B cell (primary cell): ENCODE results near the gene ANAPC2. TPM values are rescaled to one million over a fixed set of nuclear protein-coding genes. Genes with fewer than 3 reads are reported as not detected.
A peak's percentile ranks its signal among the peaks of the same experiment; 100 is the strongest.

Experiments
- ATAC-seq: fragments of 200-7000 bp; cut with Tn5 transposase; one replicate; pipeline ENCODE4 v1.10.0; 2021; ENCODE audit warnings: low read depth, mild to moderate bottlenecking, moderate number of reproducible peaks, moderate library complexity
- CTCF ChIA-PET: fragments of 350-600 bp; sonication (Branson Sonifier 250); formaldehyde crosslinking; loops from one replicate; lab custom pipeline; 2021; ENCODE audit warnings: antibody characterized with exemption, inconsistent platforms; lab: Charles Lee
- POLR2A ChIA-PET: fragments of 350-600 bp; sonication (Branson Sonifier 250); formaldehyde crosslinking; loops from one replicate; lab custom pipeline; 2021; ENCODE audit warnings: antibody characterized with exemption; lab: Charles Lee
- DNase-seq: peaks from one replicate; pipeline ENCODE4 v3.0.0; 2013
- H2AFZ ChIP-seq: 2 replicates; pipeline ENCODE4 v1.6.1; 2012; ENCODE audit warnings: mild to moderate bottlenecking, low read depth, low read length; ENCODE audit not compliant: insufficient read depth, poor library complexity, severe bottlenecking
- H3K27ac ChIP-seq, 2 donors: 1 replicate in 1 of 2; 2 replicates in 1 of 2; pipeline ENCODE4 v1.5.1; 2012 to 2013; ENCODE audit warnings: low read length in 2 of 2, mild to moderate bottlenecking in 2 of 2, moderate library complexity in 1 of 2
- H3K27me3 ChIP-seq, 4 experiments: fragments of 200-600 bp in 1 of 4; sonication (generic) in 1 of 4; replicated peaks in 1 of 4; 1 replicate in 2 of 4; 2 replicates in 2 of 4; pipeline versions ENCODE4 v1.6.1 to v1.7.0; 2013 to 2016; ENCODE audit warnings: low read length in 3 of 4, mild to moderate bottlenecking in 2 of 4, mixed read lengths in 1 of 4, moderate library complexity in 1 of 4; ENCODE audit not compliant: insufficient read depth in 4 of 4, control insufficient read depth in 3 of 4; ENCODE audit errors: control extremely low read depth in 1 of 4
- H3K36me3 ChIP-seq, 2 experiments: replicated peaks in 1 of 2; 1 replicate in 1 of 2; 2 replicates in 1 of 2; pipeline versions ENCODE4 v1.6.1 to v1.7.1; 2013; ENCODE audit warnings: low read length in 1 of 2; ENCODE audit not compliant: insufficient read depth in 2 of 2, control insufficient read depth in 1 of 2; ENCODE audit errors: control extremely low read depth in 1 of 2, extremely low read depth in 1 of 2
- H3K4me1 ChIP-seq, 2 donors: fragments of 200-600 bp in 1 of 2; sonication (generic) in 1 of 2; 1 replicate in 1 of 2; 2 replicates in 1 of 2; pipeline versions ENCODE4 v1.5.1 to v1.6.1; 2013 to 2017; ENCODE audit warnings: low read length in 2 of 2; ENCODE audit not compliant: control insufficient read depth in 2 of 2, insufficient read depth in 2 of 2
- H3K4me2 ChIP-seq: replicated peaks from 2 replicates; pipeline ENCODE3; 2012; ENCODE audit warnings: mild to moderate bottlenecking, low read depth, low read length; ENCODE audit not compliant: poor library complexity, severe bottlenecking
- H3K4me3 ChIP-seq, 5 experiments: fragments of 200-600 bp in 1 of 5; sonication (generic) in 1 of 5; 1 replicate in 3 of 5; 2 replicates in 2 of 5; pipeline versions ENCODE4 v1.5.1 to v1.7.0; 2011 to 2016; ENCODE audit warnings: low read length in 4 of 5, mild to moderate bottlenecking in 4 of 5, low read depth in 2 of 5, control low read depth in 1 of 5, moderate library complexity in 1 of 5; ENCODE audit not compliant: insufficient read depth in 1 of 5; ENCODE audit errors: control extremely low read depth in 1 of 5, extremely low read depth in 1 of 5
- H3K79me2 ChIP-seq: fragments of 200-600 bp; sonication (generic); one replicate; pipeline ENCODE4 v1.6.0; 2016; ENCODE audit warnings: low read length; ENCODE audit not compliant: control insufficient read depth, insufficient read depth
- H3K9ac ChIP-seq: fragments of 200-600 bp; sonication (generic); 2 replicates; pipeline ENCODE4 v1.6.1; 2017; ENCODE audit warnings: mild to moderate bottlenecking, low read length, moderate library complexity
- H3K9me3 ChIP-seq, 3 donors: one replicate each; pipeline versions ENCODE4 v1.6.1 to v1.7.1; 2013; ENCODE audit warnings: low read length in 2 of 3; ENCODE audit not compliant: control insufficient read depth in 2 of 3, insufficient read depth in 1 of 3; ENCODE audit errors: control extremely low read depth in 1 of 3
- H4K20me1 ChIP-seq: 2 replicates; pipeline ENCODE4 v1.6.0; 2012; ENCODE audit warnings: mild to moderate bottlenecking, low read length; ENCODE audit not compliant: insufficient read depth, control insufficient read depth, poor library complexity, severe bottlenecking
- H3K27ac Mint-ChIP-seq: one replicate; pipeline ENCODE4 v1.8.0; 2021; ENCODE audit warnings: mixed read lengths
- H3K27me3 Mint-ChIP-seq: one replicate; pipeline ENCODE4 v1.8.0; 2021; ENCODE audit warnings: mixed read lengths
- H3K4me1 Mint-ChIP-seq: one replicate; pipeline ENCODE4 v1.8.0; 2021; ENCODE audit warnings: mixed read lengths
- H3K4me3 Mint-ChIP-seq: one replicate; pipeline ENCODE4 v1.8.0; 2021; ENCODE audit warnings: mixed read lengths
- H3K9me3 Mint-ChIP-seq: one replicate; pipeline ENCODE4 v1.8.0; 2022; ENCODE audit warnings: mixed read lengths; ENCODE audit not compliant: insufficient read depth
- EZH2 ChIP-seq: IDR thresholded peaks from 2 replicates; pipeline ENCODE4 v1.6.1; 2012; ENCODE audit warnings: borderline replicate concordance, low read depth, mild to moderate bottlenecking, moderate library complexity, low read length; ENCODE audit not compliant: insufficient read depth, poor library complexity, severe bottlenecking
- WGBS: methylation state at CpG from one replicate; pipeline ENCODE4 v1.1.5; 2013; ENCODE audit warnings: missing lambda C conversion rate; ENCODE audit not compliant: insufficient coverage; 5-methylcytosine and 5-hydroxymethylcytosine counted together
- intact Hi-C: fragments of 100-400 bp; cut with micrococcal nuclease; formaldehyde crosslinking; loops from one replicate; pipeline ENCODE4 v1.10.0; 2022
- polyA plus RNA-seq: library from polyadenylated mRNA; depleted of rRNA; stranded (reverse); fragments of >200 nt; gene quantifications from 2 replicates; pipeline ENCODE4 v1.2.3, GENCODE V29; 2012
- total RNA-seq, 2 donors: library from RNA; stranded (reverse); fragments of 120-200 nt in 1 of 2; gene quantifications; 1 replicate in 1 of 2; 2 replicates in 1 of 2; pipeline versions ENCODE4 v1.2.3 to v1.2.4, GENCODE V29; 2013 to 2022
- TF ChIP-seq, protein P1 (sequence below): fragments of 200-600 bp; IDR thresholded peaks from one replicate; pipeline ENCODE4 v1.8.0; 2022; ENCODE audit warnings: antibody characterized with exemption, mild to moderate bottlenecking

Gene ANAPC2
- total and polyA plus RNA-seq, 2 donors (not counting 1 experiment from before 2014, with no cell fraction given) = 121 to 127 TPM

DNA sequence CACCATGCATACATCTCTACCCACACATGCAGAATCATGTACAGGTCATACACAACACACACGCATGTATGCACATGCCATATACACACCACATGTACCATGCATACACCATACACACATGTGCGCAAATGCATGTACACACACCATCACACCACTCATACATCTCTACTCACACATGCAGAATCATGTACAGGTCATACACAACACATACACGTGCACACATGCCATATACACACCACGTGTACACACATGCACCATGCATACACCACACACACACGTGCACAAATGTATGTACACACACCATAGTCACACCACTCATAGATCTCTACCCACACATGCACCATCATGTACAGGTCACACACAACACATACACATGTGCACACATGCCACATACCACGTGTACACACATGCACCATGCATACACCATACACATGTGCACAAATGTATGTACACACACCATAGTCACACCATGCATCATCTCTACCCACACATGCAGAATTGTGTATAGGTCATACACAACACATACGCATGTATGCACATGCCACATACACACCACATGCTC is 35.4 kb downstream of the ANAPC2 start:
- H3K36me3 ChIP-seq = no peaks in the 10 kb centered on the region
- Mint-ChIP-seq H3K4me3 (no peak overlapping the region), H3K4me1 (peaks cover 22% of the 10 kb centered on the region), H3K27me3 (peaks cover 23% of the 10 kb centered on the region), H3K27ac (no peak overlapping the region), H3K9me3 (no peaks in the 10 kb centered on the region)
- H3K4me1 ChIP-seq = peaks cover 13 to 26% of the 10 kb centered on the region in 2 donors
- no peak overlapping the region for H3K27ac ChIP-seq
- POLR2A ChIA-PET = no interaction called here
- H3K9me3 ChIP-seq = peaks cover 0 to 45% (median 0%) of the 10 kb centered on the region in 3 donors
- no peak overlapping the region for H3K4me3 ChIP-seq
- intact Hi-C loops = no loop called here
- H2AFZ ChIP-seq = no peak overlapping the region
- WGBS = 89% methylated on average over 7 of the region's 7 CpGs
- CTCF ChIA-PET = no interaction called here
- no peak for DNase-seq
- peaks cover 0 to 29% (median 12%) of the 10 kb centered on the region in 4 experiments for H3K27me3 ChIP-seq
- H3K4me2 ChIP-seq = no peak overlapping the region
- ATAC-seq = no peak
- no peaks in the 10 kb centered on the region for H3K79me2 ChIP-seq
- no peaks in the 10 kb centered on the region for H4K20me1 ChIP-seq
- no peak overlapping the region for H3K9ac ChIP-seq
- TF ChIP-seq, protein P1, sequence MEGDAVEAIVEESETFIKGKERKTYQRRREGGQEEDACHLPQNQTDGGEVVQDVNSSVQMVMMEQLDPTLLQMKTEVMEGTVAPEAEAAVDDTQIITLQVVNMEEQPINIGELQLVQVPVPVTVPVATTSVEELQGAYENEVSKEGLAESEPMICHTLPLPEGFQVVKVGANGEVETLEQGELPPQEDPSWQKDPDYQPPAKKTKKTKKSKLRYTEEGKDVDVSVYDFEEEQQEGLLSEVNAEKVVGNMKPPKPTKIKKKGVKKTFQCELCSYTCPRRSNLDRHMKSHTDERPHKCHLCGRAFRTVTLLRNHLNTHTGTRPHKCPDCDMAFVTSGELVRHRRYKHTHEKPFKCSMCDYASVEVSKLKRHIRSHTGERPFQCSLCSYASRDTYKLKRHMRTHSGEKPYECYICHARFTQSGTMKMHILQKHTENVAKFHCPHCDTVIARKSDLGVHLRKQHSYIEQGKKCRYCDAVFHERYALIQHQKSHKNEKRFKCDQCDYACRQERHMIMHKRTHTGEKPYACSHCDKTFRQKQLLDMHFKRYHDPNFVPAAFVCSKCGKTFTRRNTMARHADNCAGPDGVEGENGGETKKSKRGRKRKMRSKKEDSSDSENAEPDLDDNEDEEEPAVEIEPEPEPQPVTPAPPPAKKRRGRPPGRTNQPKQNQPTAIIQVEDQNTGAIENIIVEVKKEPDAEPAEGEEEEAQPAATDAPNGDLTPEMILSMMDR = no peak
- TF ChIP-seq EZH2 = no peak

DNA sequence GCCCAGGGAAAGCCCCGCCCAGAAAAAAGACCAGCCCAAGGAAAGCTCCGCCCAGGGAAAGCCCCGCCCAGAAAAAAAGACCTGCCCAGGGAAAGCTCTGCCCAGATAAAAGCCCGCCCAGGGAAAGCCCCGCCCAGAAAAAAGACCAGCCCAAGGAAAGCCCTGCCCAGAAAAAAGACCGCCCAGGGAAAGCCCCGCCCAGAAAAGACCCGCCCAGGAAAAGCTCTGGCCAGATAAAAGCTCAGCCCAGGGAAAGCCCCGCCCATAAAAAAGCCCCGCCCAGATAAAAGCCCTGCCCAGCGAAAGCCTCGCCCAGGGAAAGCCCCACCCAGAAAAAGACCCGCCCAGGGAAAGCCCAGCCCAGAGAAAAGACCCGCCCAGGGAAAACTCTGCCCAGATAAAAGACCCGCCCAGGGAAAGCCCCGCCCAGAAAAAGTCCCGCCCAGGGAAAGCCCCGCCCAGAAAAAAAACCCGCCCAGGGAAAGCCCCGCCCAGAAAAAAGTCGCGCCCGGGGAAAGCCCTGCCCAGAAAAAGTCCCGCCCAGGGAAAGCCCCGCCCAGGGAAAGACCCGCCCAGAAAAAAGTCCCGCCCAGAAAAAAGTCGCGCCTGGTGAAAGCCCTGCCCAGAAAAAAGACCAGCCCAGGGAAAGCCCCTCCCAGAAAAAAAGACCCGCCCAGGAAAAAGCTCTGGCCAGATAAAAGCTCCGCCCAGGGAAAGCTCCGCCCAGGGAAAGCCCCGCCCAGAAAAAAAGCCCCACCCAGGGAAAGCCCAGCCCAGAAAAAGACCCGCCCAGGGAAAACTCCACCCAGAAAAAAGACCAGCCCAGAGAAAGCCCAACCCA is 37.5 kb downstream of the ANAPC2 start:
- ATAC-seq (peak; percentile 55), DNase-seq (peak; percentile 77)
- H3K9me3 ChIP-seq = peaks cover 0 to 25% (median 0%) of the 10 kb centered on the region in 3 donors
- no peaks in the 10 kb centered on the region for H3K36me3 ChIP-seq
- H3K27ac ChIP-seq = peak overlapping the region; percentile 11 to 84
- Mint-ChIP-seq H3K27me3 (peaks cover 17% of the 10 kb centered on the region), H3K27ac (peak overlapping the region; percentile 61), H3K4me3 (no peak overlapping the region), H3K4me1 (peaks cover 9% of the 10 kb centered on the region), H3K9me3 (no peaks in the 10 kb centered on the region)
- H4K20me1 ChIP-seq = no peaks in the 10 kb centered on the region
- peaks cover 0 to 21% (median under 1%) of the 10 kb centered on the region in 4 experiments for H3K27me3 ChIP-seq
- TF ChIP-seq EZH2 = no peak
- TF ChIP-seq, protein P1 = no peak
- H3K4me3 ChIP-seq = no peak overlapping the region
- peak overlapping the region; percentile 33 for H3K4me2 ChIP-seq
- H2AFZ ChIP-seq = no peak overlapping the region
- peaks cover 0 to 13% of the 10 kb centered on the region in 2 donors for H3K4me1 ChIP-seq
- POLR2A ChIA-PET = interaction anchor here (0.6 to 1.2 kb wide), 7 partner anchors 19 to 431 kb away, joined by 3 to 15 read pairs (median 4); partner anchors contain the start of genes LRRC26 and UAP1L1
- H3K79me2 ChIP-seq = no peaks in the 10 kb centered on the region
- 22% methylated on average over 25 of the region's 34 CpGs for WGBS
- intact Hi-C loops = no loop called here
- CTCF ChIA-PET = no interaction called here
- no peak overlapping the region for H3K9ac ChIP-seq
